Prostate gland (tissue), 2 donors: ENCODE data around the gene ZNF429.

Experiments
- CTCF ChIP-seq, 4 experiments: fragments of 200-600 bp in 2 of 4; fragments of 450-650 bp in 2 of 4; sonication (generic) in 2 of 4; IDR thresholded peaks; 1 replicate in 3 of 4; 2 replicates in 1 of 4; pipeline ENCODE4 v1.5.1; 2016 to 2019; ENCODE audit warnings: antibody characterized with exemption in 4 of 4, mild to moderate bottlenecking in 2 of 4, moderate library complexity in 2 of 4
- POLR2A ChIP-seq: fragments of 450-650 bp; IDR thresholded peaks from one replicate; pipeline ENCODE4 v1.6.1; 2016; ENCODE audit warnings: antibody characterized with exemption, mild to moderate bottlenecking

GRCh38 chr19:21587549-21587948 is 82.1 kb downstream of the ZNF429 start:
- TF ChIP-seq CTCF (IDR thresholded peaks at IDR 0.05) (no peak), POLR2A (no peak)
